HFFc6 (cell line): Measurements from ENCODE around the gene KRT6A. TPM values are rescaled to one million over a fixed set of nuclear protein-coding genes. Genes with fewer than 3 reads are reported as not detected.

Experiments
- DNase-seq: peaks from one replicate; pipeline ENCODE4 v3.0.0-alpha.2; 2018
- H3K27ac Mint-ChIP-seq: 2 replicates; pipeline ENCODE4 v1.8.0; 2020; ENCODE audit warnings: mild to moderate bottlenecking, mixed read lengths
- H3K27me3 Mint-ChIP-seq: 2 replicates; pipeline ENCODE4 v1.8.0; 2021; ENCODE audit warnings: mild to moderate bottlenecking, moderate library complexity, mixed read lengths; ENCODE audit not compliant: insufficient read depth
- H3K36me3 Mint-ChIP-seq: 2 replicates; pipeline ENCODE4 v1.8.0; 2021; ENCODE audit warnings: low read depth, mixed read lengths
- H3K4me1 Mint-ChIP-seq: 2 replicates; pipeline ENCODE4 v1.8.0; 2020; ENCODE audit warnings: low read depth, mixed read lengths
- H3K4me3 Mint-ChIP-seq: 2 replicates; pipeline ENCODE4 v1.8.0; 2020; ENCODE audit warnings: mild to moderate bottlenecking, moderate library complexity, mixed read lengths
- H3K9me3 Mint-ChIP-seq: 2 replicates; pipeline ENCODE4 v1.8.0; 2020; ENCODE audit warnings: mild to moderate bottlenecking, mixed read lengths
- total RNA-seq, 6 experiments: library from RNA; stranded (reverse); fragmentation: NEBNext Ultra II Directional; extraction: Animal tissue kit (Norgen Biotek cat#: 25700); gene quantifications; 2 replicates in 1 of 6; 3 replicates in 5 of 6; pipeline ENCODE4 v1.2.3, GENCODE V29; 2021
- TF ChIP-seq, protein P1 (sequence below): fragments of 200-600 bp; sonication (generic); IDR thresholded peaks from 2 replicates; pipeline ENCODE4 v1.5.0; 2021; ENCODE audit warnings: antibody characterized with exemption, mild to moderate bottlenecking

Gene KRT6A
- total RNA-seq, 6 experiments from 2014 or later, result not detected

DNA sequence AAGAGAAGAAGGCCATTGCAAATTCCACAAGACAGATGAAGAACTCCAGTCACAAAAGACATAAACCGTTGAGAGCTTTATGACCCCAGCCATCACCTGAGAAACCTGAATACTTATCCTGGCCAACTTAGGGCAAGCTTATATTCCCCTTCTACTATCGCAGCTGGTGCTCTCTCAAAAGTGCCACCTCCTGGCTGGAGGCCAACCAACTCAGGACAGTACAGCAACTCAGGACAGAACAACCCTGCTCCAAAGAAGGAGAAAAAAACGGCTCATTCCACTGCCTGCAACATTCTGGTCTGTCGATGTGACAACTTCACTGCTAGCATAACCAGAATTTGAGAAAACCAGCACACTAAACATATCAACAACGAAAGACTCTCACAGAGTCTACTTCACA lies 31.4 kb downstream of the KRT6A start:
- H3K4me3 Mint-ChIP-seq, result no peak overlapping the region
- H3K9me3 Mint-ChIP-seq, result no peaks in the 10 kb centered on the region
- no peak for DNase-seq
- H3K36me3 Mint-ChIP-seq, result no peaks in the 10 kb centered on the region
- H3K4me1 Mint-ChIP-seq, result no peaks in the 10 kb centered on the region
- TF ChIP-seq, protein P1, sequence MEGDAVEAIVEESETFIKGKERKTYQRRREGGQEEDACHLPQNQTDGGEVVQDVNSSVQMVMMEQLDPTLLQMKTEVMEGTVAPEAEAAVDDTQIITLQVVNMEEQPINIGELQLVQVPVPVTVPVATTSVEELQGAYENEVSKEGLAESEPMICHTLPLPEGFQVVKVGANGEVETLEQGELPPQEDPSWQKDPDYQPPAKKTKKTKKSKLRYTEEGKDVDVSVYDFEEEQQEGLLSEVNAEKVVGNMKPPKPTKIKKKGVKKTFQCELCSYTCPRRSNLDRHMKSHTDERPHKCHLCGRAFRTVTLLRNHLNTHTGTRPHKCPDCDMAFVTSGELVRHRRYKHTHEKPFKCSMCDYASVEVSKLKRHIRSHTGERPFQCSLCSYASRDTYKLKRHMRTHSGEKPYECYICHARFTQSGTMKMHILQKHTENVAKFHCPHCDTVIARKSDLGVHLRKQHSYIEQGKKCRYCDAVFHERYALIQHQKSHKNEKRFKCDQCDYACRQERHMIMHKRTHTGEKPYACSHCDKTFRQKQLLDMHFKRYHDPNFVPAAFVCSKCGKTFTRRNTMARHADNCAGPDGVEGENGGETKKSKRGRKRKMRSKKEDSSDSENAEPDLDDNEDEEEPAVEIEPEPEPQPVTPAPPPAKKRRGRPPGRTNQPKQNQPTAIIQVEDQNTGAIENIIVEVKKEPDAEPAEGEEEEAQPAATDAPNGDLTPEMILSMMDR, result no peak
- H3K27ac Mint-ChIP-seq, result no peak overlapping the region
- H3K27me3 Mint-ChIP-seq, result peaks cover 27% of the 10 kb centered on the region

DNA sequence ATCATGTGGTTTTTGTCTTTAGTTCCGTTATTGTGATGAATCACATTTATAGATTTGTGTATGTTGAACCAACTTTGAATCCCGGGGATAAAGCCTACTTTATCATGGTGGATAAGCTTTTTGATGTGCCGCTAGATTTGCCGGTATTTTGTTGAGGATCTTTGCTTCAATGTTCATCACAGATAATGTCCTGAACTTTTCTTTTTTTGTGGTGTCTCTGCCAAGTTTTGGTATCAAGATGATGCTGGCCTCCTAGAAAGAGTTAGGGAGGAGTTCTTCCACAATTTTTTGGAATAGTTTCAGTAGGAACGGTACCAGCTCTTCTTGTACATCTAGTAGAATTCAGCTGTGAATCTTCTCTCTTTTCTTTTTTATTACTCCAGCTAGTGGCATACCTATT lies 34.2 kb downstream of the KRT6A start:
- peaks cover 35% of the 10 kb centered on the region for H3K27me3 Mint-ChIP-seq
- DNase-seq, result no peak
- TF ChIP-seq, protein P1, result no peak
- no peaks in the 10 kb centered on the region for H3K36me3 Mint-ChIP-seq
- no peaks in the 10 kb centered on the region for H3K9me3 Mint-ChIP-seq
- H3K4me3 Mint-ChIP-seq, result no peak overlapping the region
- no peaks in the 10 kb centered on the region for H3K4me1 Mint-ChIP-seq
- H3K27ac Mint-ChIP-seq, result no peak overlapping the region

DNA sequence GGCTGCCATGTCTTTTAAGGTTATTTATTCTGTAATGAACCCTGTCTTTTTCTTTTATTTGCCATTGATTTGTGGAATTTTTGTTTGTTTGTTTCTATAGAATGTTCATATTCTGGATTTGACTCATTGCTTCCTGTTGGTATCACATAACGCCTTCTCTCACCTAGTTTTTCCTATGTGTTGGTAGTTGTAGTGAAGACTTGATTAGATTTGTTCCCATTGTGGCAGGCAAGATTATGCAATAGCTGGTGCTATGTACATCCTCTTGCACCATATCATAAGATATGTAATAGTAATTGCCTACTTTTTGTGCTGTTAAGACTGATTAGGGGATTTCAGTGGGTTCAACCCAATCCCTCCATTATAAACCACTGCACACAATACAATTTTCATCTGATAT lies 37.2 kb downstream of the KRT6A start:
- Mint-ChIP-seq H3K4me1 (no peaks in the 10 kb centered on the region), H3K27me3 (peaks cover 40% of the 10 kb centered on the region)
- no peak for DNase-seq

DNA sequence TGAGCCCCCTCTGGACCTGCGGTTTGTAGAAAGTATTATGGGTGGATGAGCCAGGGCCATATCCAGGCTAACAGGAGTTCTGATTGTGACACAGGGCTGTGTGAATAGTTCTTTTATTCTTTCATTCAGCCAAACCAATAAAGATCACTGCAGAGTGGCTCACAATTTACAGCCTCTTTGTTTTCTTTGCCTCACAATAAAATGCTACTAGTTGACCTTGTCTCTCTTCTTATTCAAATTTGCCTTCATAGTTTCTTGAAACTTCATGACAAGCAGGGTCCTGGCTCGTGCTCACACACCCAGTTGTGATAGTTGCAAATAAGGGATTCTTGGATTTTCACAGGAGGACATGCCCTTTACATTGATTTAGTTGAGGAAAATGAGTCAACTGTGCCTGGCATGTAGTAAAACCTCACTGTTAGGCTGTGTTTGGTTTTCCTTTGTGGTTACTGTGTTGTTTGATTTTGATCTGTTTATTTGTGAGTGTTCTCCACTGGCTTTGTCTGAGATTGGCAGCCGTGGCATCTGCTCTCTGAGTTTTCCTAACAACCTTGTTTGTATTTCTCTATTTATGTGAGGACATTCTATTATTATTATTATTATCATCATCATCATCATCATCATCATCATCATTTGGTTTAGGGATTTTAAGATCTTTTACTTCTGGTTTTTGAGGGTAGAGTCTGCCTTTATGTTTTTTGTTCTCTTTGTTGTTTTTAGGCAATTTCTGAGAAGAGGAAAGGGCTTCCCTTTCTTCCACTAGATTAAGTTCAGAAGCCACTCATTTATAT lies 38.5 kb downstream of the KRT6A start:
- Mint-ChIP-seq H3K27me3 (peaks cover 48% of the 10 kb centered on the region), H3K4me1 (no peaks in the 10 kb centered on the region), H3K27ac (no peak overlapping the region), H3K4me3 (no peak overlapping the region), H3K9me3 (no peaks in the 10 kb centered on the region), H3K36me3 (no peaks in the 10 kb centered on the region)
- TF ChIP-seq, protein P1, result no peak
- no peak for DNase-seq

More for the DNA sequence above, 37.2 kb downstream of the KRT6A start:
- Mint-ChIP-seq H3K9me3 (no peaks in the 10 kb centered on the region), H3K4me3 (no peak overlapping the region), H3K36me3 (no peaks in the 10 kb centered on the region), H3K27ac (no peak overlapping the region)
- TF ChIP-seq, protein P1, result no peak

DNA sequence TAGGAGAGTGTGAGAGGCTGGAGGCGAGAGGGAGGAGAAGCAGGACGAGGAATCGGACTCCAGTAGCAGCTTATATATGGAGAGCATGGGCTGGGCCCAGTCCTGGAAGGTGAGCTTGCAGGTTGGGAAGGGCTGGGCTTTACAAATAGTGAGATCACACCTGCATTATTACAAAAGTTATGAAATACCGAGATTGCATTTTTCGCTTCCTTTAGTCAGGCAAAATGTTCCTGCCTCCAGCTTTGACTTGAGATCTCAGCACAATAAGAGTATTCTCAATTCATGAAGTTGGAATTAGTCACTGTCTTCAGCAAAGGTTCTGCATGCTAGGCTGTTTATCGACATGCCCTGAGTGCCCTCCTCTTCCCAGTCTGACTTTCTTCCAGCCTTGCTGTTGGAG lies 41.0 kb downstream of the KRT6A start, which contains the start of gene KRT6B:
TSS of gene KRT6B (minus strand) at position 46 of the 400 bp plus-strand sequence. CDS start 68 bp downstream, outside the sequence.
- DNase-seq, result no peak
- Mint-ChIP-seq H3K36me3 (no peaks in the 10 kb centered on the region), H3K4me1 (no peaks in the 10 kb centered on the region), H3K27ac (no peak within 1 kb of the TSS), H3K4me3 (no peak within 1 kb of the TSS), H3K9me3 (no peaks in the 10 kb centered on the region), H3K27me3 (peaks cover 38% of the 10 kb centered on the region)
- TF ChIP-seq, protein P1, result no peak
